Adrenal gland (tissue), 12 donors: ENCODE data around the gene XPOT. TPM values are rescaled to one million over a fixed set of nuclear protein-coding genes. Genes with fewer than 3 reads are reported as not detected.

Source experiments
- DNase-seq, 7 donors: peaks; one replicate each; pipeline ENCODE4 v3.0.0-alpha.2; 2019 to 2020
- H3K27ac ChIP-seq, 5 donors: fragments of 200-600 bp; sonication (generic) in 4 of 5; 1 replicate in 3 of 5; 2 replicates in 2 of 5; pipeline versions ENCODE4 v1.5.1 to v1.8.0; 2016 to 2020; ENCODE audit warnings: mild to moderate bottlenecking in 1 of 5
- H3K27me3 ChIP-seq: fragments of 200-600 bp; 2 replicates; pipeline ENCODE4 v1.8.0; 2021
- H3K36me3 ChIP-seq, 2 donors: fragments of 200-600 bp; replicated peaks in 1 of 2; 1 replicate in 1 of 2; 2 replicates in 1 of 2; pipeline versions ENCODE4 v1.5.1 to v1.8.0; 2018 to 2022
- H3K4me1 ChIP-seq, 2 donors: fragments of 200-600 bp; replicated peaks in 1 of 2; 1 replicate in 1 of 2; 2 replicates in 1 of 2; pipeline versions ENCODE4 v1.5.1 to v1.8.0; 2018 to 2021
- H3K4me3 ChIP-seq, 4 donors: fragments of 200-600 bp; sonication (generic) in 3 of 4; one replicate each; pipeline ENCODE4 v1.5.1; 2016 to 2018
- H3K9me3 ChIP-seq, 3 donors: fragments of 200-600 bp; sonication (generic) in 1 of 3; replicated peaks in 1 of 3; 1 replicate in 2 of 3; 2 replicates in 1 of 3; pipeline versions ENCODE4 v1.5.1 to v1.8.0; 2016 to 2021
- CTCF ChIP-seq, 6 experiments: fragments of 450-650 bp in 4 of 6; fragments of 200-600 bp in 2 of 6; sonication (generic) in 1 of 6; IDR thresholded peaks; 1 replicate in 5 of 6; 2 replicates in 1 of 6; pipeline versions ENCODE4 v1.5.1 to v1.8.0; 2016 to 2021; ENCODE audit warnings: antibody characterized with exemption in 6 of 6, mild to moderate bottlenecking in 2 of 6, moderate library complexity in 1 of 6
- POLR2A ChIP-seq, 2 donors: fragments of 450-650 bp; IDR thresholded peaks; one replicate each; pipeline ENCODE4 v1.6.1; 2017; ENCODE audit warnings: antibody characterized with exemption in 2 of 2, mild to moderate bottlenecking in 2 of 2, moderate library complexity in 1 of 2
- WGBS, 4 donors: extraction: QIAGEN DNeasy Blood & Tissue Kit in 2 of 4; methylation state at CpG; one replicate each; pipeline versions ENCODE4 v1.1.5 to v1.1.7; 2013 to 2017; 5-methylcytosine and 5-hydroxymethylcytosine counted together
- intact Hi-C, 2 donors: fragments of 100-400 bp; cut with DNase I; formaldehyde crosslinking; loops; one replicate each; pipeline versions ENCODE4 v1.14.1 to v1.15.0; 2022 to 2023
- polyA plus RNA-seq, 3 donors: library from polyadenylated mRNA; stranded (reverse); fragments of 200-250 nt in 2 of 3; fragments of 350-450 nt in 1 of 3; fragmentation: Illumina TruSeq in 1 of 3; extraction: RNeasy Lipid Tissue Mini Kit (QIAGEN cat#74804) in 1 of 3; gene quantifications; one replicate each; pipeline ENCODE4 v1.2.3, GENCODE V29; 2013 to 2014
- total RNA-seq, 9 donors: library from RNA; depleted of rRNA in 4 of 9; stranded (reverse); fragments of >200 nt in 4 of 9; fragments of 120-200 nt in 1 of 9; fragmentation: NEBNext Ultra II Directional in 1 of 9; extraction: Animal tissue kit (Norgen Biotek cat#: 25700) in 1 of 9; gene quantifications; one replicate each; pipeline versions ENCODE4 v1.1.0 to v1.2.4, GENCODE V29; 2013 to 2023
- donor health status: healthy with polysubstance abuse.
- donor health status: Bipolar disorder and iron deficiency.
- donor health status: DM: yes; HTN: yes; CAD: no.
- donor health status: DM: no; HTN: no; CAD: no.
- donor health status: DM: no; HTN: no; CAD: no.
- donor health status: DM: yes; HTN: yes; CAD: no.

The XPOT gene
- total and polyA plus RNA-seq, 12 donors = 12.4 to 59.6 (median 45.2) TPM

GRCh38 chr12:64400041-64400440 lies 4.2 kb upstream of the XPOT start:
- no peaks in the 10 kb centered on the region for H3K9me3 ChIP-seq
- peak; percentile 35 to 92 (median 77) for DNase-seq
- WGBS, 4 donors = 25 to 33% (median 28%) methylated on average over 4 of the region's 4 CpGs
- H3K36me3 ChIP-seq = no peaks in the 10 kb centered on the region
- no peaks in the 10 kb centered on the region for H3K27me3 ChIP-seq
- intact Hi-C loops = no loop called here
- peaks cover 5 to 8% of the 10 kb centered on the region in 2 donors for H3K4me1 ChIP-seq
- TF ChIP-seq POLR2A (IDR thresholded peaks at IDR 0.05) (peak in 1 of 2 donors; percentile 34), CTCF (IDR thresholded peaks at IDR 0.05) (no peak)
- peak overlapping the region in 4 of 5 donors; percentile 51 to 70 (median 62) for H3K27ac ChIP-seq
- no peak overlapping the region for H3K4me3 ChIP-seq

GRCh38 chr12:64402181-64402580 lies 2.0 kb upstream of the XPOT start:
- H3K9me3 ChIP-seq = no peaks in the 10 kb centered on the region
- intact Hi-C loops = no loop called here
- no peaks in the 10 kb centered on the region for H3K27me3 ChIP-seq
- H3K27ac ChIP-seq = no peak overlapping the region
- no peaks in the 10 kb centered on the region for H3K36me3 ChIP-seq
- H3K4me3 ChIP-seq = no peak overlapping the region
- H3K4me1 ChIP-seq = peaks cover 12 to 22% of the 10 kb centered on the region in 2 donors
- WGBS, 4 donors = 89 to 94% (median 93%) methylated on average over 5 of the region's 5 CpGs
- TF ChIP-seq POLR2A (IDR thresholded peaks at IDR 0.05) (no peak), CTCF (IDR thresholded peaks at IDR 0.05) (no peak)
- DNase-seq = no peak

- TF ChIP-seq CTCF (IDR thresholded peaks at IDR 0.05) = no peak
- peak; percentile 81 to 84 for TF ChIP-seq POLR2A (IDR thresholded peaks at IDR 0.05)
- intact Hi-C loops = no loop called here
- Histone ChIP-seq H3K27me3 (no peaks in the 10 kb centered on the region), H3K9me3 (no peaks in the 10 kb centered on the region), H3K4me1 (peaks cover 12 to 25% of the 10 kb centered on the region in 2 donors), H3K27ac (peak overlapping the region; percentile 68 to 99 (median 96)), H3K36me3 (no peaks in the 10 kb centered on the region), H3K4me3 (peak overlapping the region; percentile 26 to 96 (median 79))
- peak in 6 of 7 donors; percentile 63 to 73 (median 70) for DNase-seq
- 0 to 2% (median 1%) methylated on average over 10 to 78 of the region's 78 CpGs for WGBS, 4 donors
These were observed 471 bp downstream of the XPOT start for GRCh38 chr12:64404470-64405256.

- H3K4me3 ChIP-seq = no peak overlapping the region
- 81 to 87% (median 84%) methylated on average over 9 of the region's 9 CpGs for WGBS, 4 donors
- peaks cover 0 to 26% of the 10 kb centered on the region in 2 donors for H3K36me3 ChIP-seq
- peaks cover 7 to 23% of the 10 kb centered on the region in 2 donors for H3K4me1 ChIP-seq
- H3K27ac ChIP-seq = no peak overlapping the region
- TF ChIP-seq CTCF (IDR thresholded peaks at IDR 0.05) = no peak
- no peak for TF ChIP-seq POLR2A (IDR thresholded peaks at IDR 0.05)
- no peaks in the 10 kb centered on the region for H3K9me3 ChIP-seq
- intact Hi-C loops = no loop called here
- DNase-seq = no peak
- no peaks in the 10 kb centered on the region for H3K27me3 ChIP-seq
These were observed 3.4 kb downstream of the XPOT start for GRCh38 chr12:64407342-64408223.
